GM12878 (cell line): ENCODE data around the gene BPIFA3. TPM values are rescaled to one million over a fixed set of nuclear protein-coding genes. Genes with fewer than 3 reads are reported as not detected.

Experiments used
- ATAC-seq: fragments of 200-7000 bp; cut with Tn5 transposase; 3 replicates; pipeline ENCODE4 v1.9.1; 2020; ENCODE audit warnings: mild to moderate bottlenecking, moderate library complexity
- BruUV-seq: library from RNA; stranded (reverse); fragments of 400-500 nt; replicated peaks from 2 replicates; lab custom pipeline; 2021; lab: Mats Ljungman, UMichigan
- CTCF ChIA-PET: fragments of 300-600 bp; sonication (Branson Sonifier 250); formaldehyde crosslinking; extraction: SDS; loops from one replicate; lab custom pipeline; 2021; ENCODE audit warnings: inconsistent platforms; lab: Yijun Ruan, JAX
- POLR2A ChIA-PET: fragments of 350-600 bp; formaldehyde crosslinking; extraction: SDS; loops from one replicate; lab custom pipeline; 2021; ENCODE audit warnings: inconsistent platforms; lab: Charles Lee
- RAD21 ChIA-PET: fragments of 300-600 bp; sonication (Branson Sonifier 250); formaldehyde crosslinking; loops from one replicate; lab custom pipeline; 2023; ENCODE audit warnings: antibody characterized with exemption; ENCODE audit not compliant: unreplicated experiment; lab: Charles Lee
- SMC1A ChIA-PET: fragments of 300-600 bp; sonication (Branson Sonifier 250); formaldehyde crosslinking; loops from one replicate; lab custom pipeline; 2023; ENCODE audit not compliant: unreplicated experiment, uncharacterized antibody; lab: Charles Lee
- DNase-seq: peaks from one replicate; pipeline ENCODE4 v3.0.0-alpha.2; 2011; ENCODE audit warnings: low read depth, low spot score
- FAIRE-seq: peaks from 3 replicates; lab custom pipeline; 2011; peaks lifted over from hg19 to GRCh38; lab: Jason Lieb, UNC
- H2AFZ ChIP-seq: 2 replicates; pipeline ENCODE4 v1.6.0; 2011; ENCODE audit warnings: low read depth, low read length, control low read depth; ENCODE audit not compliant: control insufficient read depth
- H3K27ac ChIP-seq: 2 replicates; pipeline ENCODE4 v1.5.1; 2011; ENCODE audit warnings: control low read depth; ENCODE audit not compliant: control insufficient read depth, insufficient read depth
- H3K27me3 ChIP-seq, 2 experiments: replicated peaks in 1 of 2; 2 replicates each; pipeline versions ENCODE4 v1.6.0 to v1.6.1; 2011; ENCODE audit warnings: low read length in 1 of 2; ENCODE audit not compliant: control insufficient read depth in 2 of 2, insufficient read depth in 2 of 2
- H3K36me3 ChIP-seq, 2 experiments: 2 replicates each; pipeline ENCODE4 v1.5.1; 2011; ENCODE audit warnings: low read length in 1 of 2; ENCODE audit not compliant: control insufficient read depth in 2 of 2, insufficient read depth in 2 of 2
- H3K4me1 ChIP-seq: 2 replicates; pipeline ENCODE4 v1.6.1; 2011; ENCODE audit warnings: mild to moderate bottlenecking, low read length, moderate library complexity, mixed read lengths; ENCODE audit not compliant: control insufficient read depth, insufficient read depth
- H3K4me2 ChIP-seq: 2 replicates; pipeline ENCODE4 v1.6.0; 2011; ENCODE audit warnings: control low read depth; ENCODE audit not compliant: control insufficient read depth, insufficient read depth
- H3K4me3 ChIP-seq: fragments of 200-600 bp; sonication (generic); 2 replicates; pipeline ENCODE4 v1.5.1; 2016
- H3K79me2 ChIP-seq: 2 replicates; pipeline ENCODE4 v1.6.0; 2011; ENCODE audit warnings: low read length; ENCODE audit not compliant: control insufficient read depth, insufficient read depth
- H3K9ac ChIP-seq: 2 replicates; pipeline ENCODE4 v1.8.0; 2011; ENCODE audit warnings: low read length, control low read depth, mixed read lengths; ENCODE audit not compliant: control insufficient read depth, insufficient read depth
- H3K9me3 ChIP-seq: replicated peaks from 3 replicates; pipeline ENCODE4 v1.5.1; 2011; ENCODE audit warnings: mild to moderate bottlenecking, low read length; ENCODE audit not compliant: control insufficient read depth, insufficient read depth
- H4K20me1 ChIP-seq: 2 replicates; pipeline ENCODE4 v1.6.0; 2011; ENCODE audit not compliant: control insufficient read depth, insufficient read depth
- CREB1 ChIP-seq: IDR thresholded peaks from 2 replicates; pipeline ENCODE4 v1.6.1; 2012; ENCODE audit warnings: low read depth, mild to moderate bottlenecking, inconsistent platforms
- IKZF2 ChIP-seq, 2 experiments: fragments of 450-650 bp; IDR thresholded peaks; 2 replicates each; pipeline ENCODE4 v1.6.1; 2017; ENCODE audit warnings: mild to moderate bottlenecking in 2 of 2, moderate library complexity in 2 of 2
- MYB ChIP-seq: fragments of 150-350 bp; IDR thresholded peaks from 2 replicates; pipeline ENCODE4 v1.6.1; 2014; ENCODE audit warnings: mild to moderate bottlenecking, low read depth, low read length, borderline replicate concordance
- RFX5 ChIP-seq: IDR thresholded peaks from 2 replicates; pipeline ENCODE4 v1.6.1; 2011; ENCODE audit warnings: low read depth, low read length, improper control_type of control experiment
- TBL1XR1 ChIP-seq: IDR thresholded peaks from 2 replicates; pipeline ENCODE4 v1.6.1; 2012; ENCODE audit warnings: low read depth, low read length, improper control_type of control experiment
- TCF3 ChIP-seq: IDR thresholded peaks from 2 replicates; pipeline ENCODE4 v1.6.1; 2012; ENCODE audit warnings: low read depth, mild to moderate bottlenecking, low read length, borderline replicate concordance; ENCODE audit not compliant: insufficient read depth
- WRNIP1 ChIP-seq: IDR thresholded peaks from 2 replicates; pipeline ENCODE4 v1.6.1; 2011; ENCODE audit warnings: low read depth, low read length, improper control_type of control experiment, borderline replicate concordance
- ZBTB11 ChIP-seq: fragments of 450-650 bp; formaldehyde crosslinking; IDR thresholded peaks from 2 replicates; pipeline ENCODE4 v1.5.0; 2022; ENCODE audit warnings: mild to moderate bottlenecking, missing genetic modification characterization
- WGBS: methylation state at CpG from one replicate; pipeline ENCODE4 v1.1.6; 2016; ENCODE audit warnings: low lambda C conversion rate; ENCODE audit not compliant: insufficient replicate concordance, insufficient coverage; ENCODE audit errors: missing lambda C conversion rate; 5-methylcytosine and 5-hydroxymethylcytosine counted together
- in situ Hi-C: fragments of 300-500 bp; cut with MboI; formaldehyde crosslinking; loops from 9 replicates; pipeline ENCODE4 v1.14.3; 2018; ENCODE audit warnings: mixed read lengths
- intact Hi-C: fragments of 100-400 bp; cut with micrococcal nuclease; formaldehyde crosslinking; loops from one replicate; pipeline ENCODE4 v1.14.2; 2022; ENCODE audit not compliant: unreplicated experiment
- polyA plus RNA-seq, 11 experiments: library from polyadenylated mRNA; depleted of rRNA in 4 of 11; unstranded in 6 of 11; stranded (reverse) in 5 of 11; fragments of >200 nt; fragmentation: Nextera tagmentation in 4 of 11; fragmentation: Illumina TruSeq in 1 of 11; extraction: Ambion mirVana in 4 of 11; extraction: Trizol in 1 of 11; gene quantifications; 1 replicate in 1 of 11; 2 replicates in 10 of 11; pipeline versions ENCODE4 v1.2.1 to v1.2.3, GENCODE V29; 2011 to 2016; ENCODE audit warnings: inconsistent platforms in 2 of 11, missing spikeins in 2 of 11, low read depth in 1 of 11
- total RNA-seq, 4 experiments: library from RNA; depleted of rRNA in 3 of 4; stranded (reverse); fragments of >200 nt in 3 of 4; fragmentation: Illumina TruSeq in 1 of 4; extraction: Trizol in 1 of 4; gene quantifications; 2 replicates each; pipeline versions ENCODE4 v1.2.1 to v1.2.3, GENCODE V29; 2013 to 2021
- TF ChIP-seq, protein P1 (sequence below): fragments of 450-650 bp; IDR thresholded peaks from 2 replicates; pipeline ENCODE4 v1.6.1; 2016; ENCODE audit warnings: mild to moderate bottlenecking
- TF ChIP-seq, protein P2 (sequence below): IDR thresholded peaks from 2 replicates; pipeline ENCODE4 v1.6.1; 2012; ENCODE audit warnings: low read depth, low read length, improper control_type of control experiment

BPIFA3 gene
- total and polyA plus RNA-seq, 10 of the 15 experiments (the other 5 are each of a cell fraction or from before 2014, with no cell fraction given): not detected

- ChIA-PET POLR2A (no interaction called here), RAD21 (no interaction called here), CTCF (no interaction called here), SMC1A (no interaction called here)
- no peaks in the 10 kb centered on the region for H4K20me1 ChIP-seq
- DNase-seq (no peak), FAIRE-seq (no peak), ATAC-seq (no peak)
- no peak for TF ChIP-seq TCF3
- TF ChIP-seq, protein P1, sequence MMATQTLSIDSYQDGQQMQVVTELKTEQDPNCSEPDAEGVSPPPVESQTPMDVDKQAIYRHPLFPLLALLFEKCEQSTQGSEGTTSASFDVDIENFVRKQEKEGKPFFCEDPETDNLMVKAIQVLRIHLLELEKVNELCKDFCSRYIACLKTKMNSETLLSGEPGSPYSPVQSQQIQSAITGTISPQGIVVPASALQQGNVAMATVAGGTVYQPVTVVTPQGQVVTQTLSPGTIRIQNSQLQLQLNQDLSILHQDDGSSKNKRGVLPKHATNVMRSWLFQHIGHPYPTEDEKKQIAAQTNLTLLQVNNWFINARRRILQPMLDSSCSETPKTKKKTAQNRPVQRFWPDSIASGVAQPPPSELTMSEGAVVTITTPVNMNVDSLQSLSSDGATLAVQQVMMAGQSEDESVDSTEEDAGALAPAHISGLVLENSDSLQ: no peak
- no peaks in the 10 kb centered on the region for H3K9me3 ChIP-seq
- no peaks in the 10 kb centered on the region for H3K27me3 ChIP-seq
- H3K79me2 ChIP-seq: no peaks in the 10 kb centered on the region
- 72% methylated on average over 5 of the region's 5 CpGs for WGBS
- H2AFZ ChIP-seq: no peak overlapping the region
- in situ Hi-C loops: no loop called here
- no peak overlapping the region for H3K27ac ChIP-seq
- no peaks in the 10 kb centered on the region for H3K4me1 ChIP-seq
- no peaks in the 10 kb centered on the region for H3K36me3 ChIP-seq
- no peak overlapping the region for H3K4me3 ChIP-seq
- no peak overlapping the region for H3K9ac ChIP-seq
- H3K4me2 ChIP-seq: no peak overlapping the region
- no TSS peak for BruUV-seq
- intact Hi-C loops: no loop called here
These were observed 40.1 kb downstream of the BPIFA3 start for GRCh38 chr20:33257237-33257636.

GRCh38 chr20:33259371-33259770 is 42.2 kb downstream of the BPIFA3 start:
- H3K79me2 ChIP-seq: no peaks in the 10 kb centered on the region
- no peak overlapping the region for H3K27ac ChIP-seq
- H3K9ac ChIP-seq: no peak overlapping the region
- no peak overlapping the region for H2AFZ ChIP-seq
- no peak overlapping the region for H3K4me3 ChIP-seq
- in situ Hi-C loops: no loop called here
- no peaks in the 10 kb centered on the region for H3K36me3 ChIP-seq
- H3K4me2 ChIP-seq: no peak overlapping the region
- ATAC-seq (no peak), FAIRE-seq (no peak), DNase-seq (no peak)
- no peak for TF ChIP-seq MYB
- no peak for TF ChIP-seq WRNIP1
- no peak for TF ChIP-seq ZBTB11 (CRISPR knock-in tag)
- TF ChIP-seq, protein P2, sequence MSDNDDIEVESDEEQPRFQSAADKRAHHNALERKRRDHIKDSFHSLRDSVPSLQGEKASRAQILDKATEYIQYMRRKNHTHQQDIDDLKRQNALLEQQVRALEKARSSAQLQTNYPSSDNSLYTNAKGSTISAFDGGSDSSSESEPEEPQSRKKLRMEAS: no peak
- no peak for TF ChIP-seq RFX5
- TF ChIP-seq IKZF2 (IDR thresholded peaks at IDR 0.05): no peak
- TF ChIP-seq TBL1XR1: no peak
- TF ChIP-seq CREB1: no peak
- no peaks in the 10 kb centered on the region for H3K4me1 ChIP-seq
- CTCF ChIA-PET: no interaction called here
- 28% methylated on average over 5 of the region's 5 CpGs for WGBS
- POLR2A ChIA-PET: no interaction called here
- intact Hi-C loops: no loop called here
- no peaks in the 10 kb centered on the region for H4K20me1 ChIP-seq
- RAD21 ChIA-PET: no interaction called here
- SMC1A ChIA-PET: no interaction called here
- no peaks in the 10 kb centered on the region for H3K9me3 ChIP-seq
- H3K27me3 ChIP-seq: no peaks in the 10 kb centered on the region
- BruUV-seq: no TSS peak
